K562 (cell line): ENCODE measurements around the gene ZNF319. TPM values are rescaled to one million over a fixed set of nuclear protein-coding genes. Genes with fewer than 3 reads are reported as not detected.

Source experiments
- ATF2 ChIP-seq: sonication (generic); formaldehyde crosslinking; IDR thresholded peaks from 2 replicates; pipeline ENCODE4 v1.8.1; 2022; ENCODE audit warnings: missing genetic modification reagents
- CBFA2T2 ChIP-seq: fragments of 450-650 bp; conservative IDR thresholded peaks from 2 replicates; pipeline ENCODE4 v1.6.1; 2017; ENCODE audit warnings: mild to moderate bottlenecking
- GATAD2B ChIP-seq: fragments of 450-650 bp; IDR thresholded peaks from 2 replicates; pipeline ENCODE4 v1.6.1; 2017; ENCODE audit warnings: mild to moderate bottlenecking, borderline replicate concordance
- GMEB1 ChIP-seq: fragments of 250-450 bp; sonication (Bioruptor Pico); IDR thresholded peaks from 2 replicates; pipeline ENCODE4 v1.4.0; 2020; ENCODE audit warnings: mild to moderate bottlenecking
- MAZ ChIP-seq, 2 experiments: fragments of 450-650 bp in 1 of 2; sonication (generic) in 1 of 2; formaldehyde crosslinking; IDR thresholded peaks in 1 of 2; conservative IDR thresholded peaks in 1 of 2; 2 replicates each; pipeline versions ENCODE4 v1.4.0 to v1.5.0; 2020; ENCODE audit warnings: mild to moderate bottlenecking in 1 of 2, missing genetic modification reagents in 1 of 2
- NFIC ChIP-seq: fragments of 450-650 bp; IDR thresholded peaks from 2 replicates; pipeline ENCODE4 v1.6.1; 2017; ENCODE audit warnings: mild to moderate bottlenecking, inconsistent platforms
- PHF8 ChIP-seq: fragments of 200-600 bp; sonication (generic); IDR thresholded peaks from 2 replicates; pipeline ENCODE4 v1.6.1; 2012; ENCODE audit warnings: mixed run types, mild to moderate bottlenecking, inconsistent platforms, low read length, moderate library complexity, borderline replicate concordance
- POLR2G ChIP-seq: fragments of 200-400 bp; formaldehyde crosslinking; IDR thresholded peaks from 2 replicates; pipeline ENCODE4 v1.6.1; 2017; ENCODE audit warnings: low read depth, mild to moderate bottlenecking, antibody characterized with exemption, low read length, moderate library complexity
- RBM25 ChIP-seq: fragments of 200-400 bp; formaldehyde crosslinking; IDR thresholded peaks from 2 replicates; pipeline ENCODE4 v1.6.1; 2018; ENCODE audit warnings: low read length, low read depth, moderate library complexity; ENCODE audit not compliant: severe bottlenecking
- RFX5 ChIP-seq: IDR thresholded peaks from 2 replicates; pipeline ENCODE4 v1.6.1; 2011; ENCODE audit warnings: low read depth, mild to moderate bottlenecking, improper control_type of control experiment, low read length
- ZBTB7A ChIP-seq: IDR thresholded peaks from 2 replicates; pipeline ENCODE4 v1.6.1; 2011; ENCODE audit warnings: low read depth, mild to moderate bottlenecking, low read length, moderate library complexity, borderline replicate concordance; ENCODE audit not compliant: control insufficient read depth
- ZFPM2 ChIP-seq: fragments of 250-450 bp; sonication (Bioruptor Pico); IDR thresholded peaks from 2 replicates; pipeline ENCODE4 v1.5.1; 2022; ENCODE audit warnings: mild to moderate bottlenecking
- ZNF253 ChIP-seq: fragments of 250-450 bp; sonication (Bioruptor Pico); conservative IDR thresholded peaks from 2 replicates; pipeline ENCODE4 v1.6.1; 2021; ENCODE audit warnings: mild to moderate bottlenecking
- polyA plus RNA-seq, 8 experiments: library from polyadenylated mRNA; depleted of rRNA in 4 of 8; stranded (reverse) in 5 of 8; unstranded in 3 of 8; fragments of >200 nt; fragmentation: Nextera tagmentation in 2 of 8; fragmentation: Illumina TruSeq in 1 of 8; extraction: Ambion mirVana in 2 of 8; extraction: Trizol in 1 of 8; gene quantifications; 2 replicates each; pipeline versions ENCODE4 v1.2.1 to v1.2.3, GENCODE V29; 2011 to 2014; ENCODE audit warnings: inconsistent platforms in 1 of 8, missing spikeins in 1 of 8
- total RNA-seq, 7 experiments: library from RNA; depleted of rRNA in 6 of 7; stranded (reverse); fragments of >200 nt in 6 of 7; fragmentation: Illumina TruSeq in 2 of 7; extraction: Trizol in 2 of 7; gene quantifications; 2 replicates each; pipeline versions ENCODE4 v1.2.1 to v1.2.3, GENCODE V29; 2011 to 2021; ENCODE audit warnings: low replicate concordance in 1 of 7
- TF ChIP-seq, protein P1 (sequence below): fragments of 250-450 bp; sonication (Bioruptor Pico); IDR thresholded peaks from 2 replicates; pipeline ENCODE4 v1.4.0; 2020
- TF ChIP-seq, protein P2 (sequence below): fragments of 450-650 bp; IDR thresholded peaks from 2 replicates; pipeline ENCODE4 v1.6.1; 2016; ENCODE audit warnings: borderline replicate concordance
- TF ChIP-seq, protein P3 (sequence below): fragments of 150-350 bp; conservative IDR thresholded peaks from 2 replicates; pipeline ENCODE4 v1.6.1; 2014; ENCODE audit warnings: low read length

Gene ZNF319
- total and polyA plus RNA-seq, 9 of the 15 experiments (the other 6 are each of a cell fraction or from before 2014, with no cell fraction given), result 0.20 to 5.7 (median 1.4) TPM

GRCh38 chr16:57999971-58000705 lies at the start of gene ZNF319 (continued):
- TF ChIP-seq, protein P1, sequence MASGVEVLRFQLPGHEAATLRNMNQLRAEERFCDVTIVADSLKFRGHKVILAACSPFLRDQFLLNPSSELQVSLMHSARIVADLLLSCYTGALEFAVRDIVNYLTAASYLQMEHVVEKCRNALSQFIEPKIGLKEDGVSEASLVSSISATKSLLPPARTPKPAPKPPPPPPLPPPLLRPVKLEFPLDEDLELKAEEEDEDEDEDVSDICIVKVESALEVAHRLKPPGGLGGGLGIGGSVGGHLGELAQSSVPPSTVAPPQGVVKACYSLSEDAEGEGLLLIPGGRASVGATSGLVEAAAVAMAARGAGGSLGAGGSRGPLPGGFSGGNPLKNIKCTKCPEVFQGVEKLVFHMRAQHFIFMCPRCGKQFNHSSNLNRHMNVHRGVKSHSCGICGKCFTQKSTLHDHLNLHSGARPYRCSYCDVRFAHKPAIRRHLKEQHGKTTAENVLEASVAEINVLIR (CRISPR knock-in tag), result no peak
- TF ChIP-seq GMEB1 (peak; percentile 30; the same call in 1 of the 2 replicates), NFIC (no peak), MAZ (CRISPR knock-in tag; conservative IDR thresholded peaks at IDR 0.05 in 1 of 2, IDR thresholded peaks at IDR 0.05 in 1 of 2) (peak in 1 of 2 experiments; percentile 73; a peak in 2 of 4 replicates), ZFPM2 (CRISPR knock-in tag) (no peak), CBFA2T2 (no peak), GATAD2B (peak; percentile 78; the same call in 1 of the 2 replicates), ZBTB7A (peak; percentile 70; the same call in 1 of the 2 replicates), PHF8 (peak; percentile 65; the same call in 1 of the 2 replicates), POLR2G (0 out of 2 replicates have a peak, but pooled peaks have one; percentile 40), RBM25 (peak; percentile 40), RFX5 (no peak), ATF2 (0 out of 2 replicates have a peak, but pooled peaks have one; percentile 8), ZNF253 (no peak)
- TF ChIP-seq, protein P2, sequence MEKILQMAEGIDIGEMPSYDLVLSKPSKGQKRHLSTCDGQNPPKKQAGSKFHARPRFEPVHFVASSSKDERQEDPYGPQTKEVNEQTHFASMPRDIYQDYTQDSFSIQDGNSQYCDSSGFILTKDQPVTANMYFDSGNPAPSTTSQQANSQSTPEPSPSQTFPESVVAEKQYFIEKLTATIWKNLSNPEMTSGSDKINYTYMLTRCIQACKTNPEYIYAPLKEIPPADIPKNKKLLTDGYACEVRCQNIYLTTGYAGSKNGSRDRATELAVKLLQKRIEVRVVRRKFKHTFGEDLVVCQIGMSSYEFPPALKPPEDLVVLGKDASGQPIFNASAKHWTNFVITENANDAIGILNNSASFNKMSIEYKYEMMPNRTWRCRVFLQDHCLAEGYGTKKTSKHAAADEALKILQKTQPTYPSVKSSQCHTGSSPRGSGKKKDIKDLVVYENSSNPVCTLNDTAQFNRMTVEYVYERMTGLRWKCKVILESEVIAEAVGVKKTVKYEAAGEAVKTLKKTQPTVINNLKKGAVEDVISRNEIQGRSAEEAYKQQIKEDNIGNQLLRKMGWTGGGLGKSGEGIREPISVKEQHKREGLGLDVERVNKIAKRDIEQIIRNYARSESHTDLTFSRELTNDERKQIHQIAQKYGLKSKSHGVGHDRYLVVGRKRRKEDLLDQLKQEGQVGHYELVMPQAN, result no peak
- TF ChIP-seq, protein P3, sequence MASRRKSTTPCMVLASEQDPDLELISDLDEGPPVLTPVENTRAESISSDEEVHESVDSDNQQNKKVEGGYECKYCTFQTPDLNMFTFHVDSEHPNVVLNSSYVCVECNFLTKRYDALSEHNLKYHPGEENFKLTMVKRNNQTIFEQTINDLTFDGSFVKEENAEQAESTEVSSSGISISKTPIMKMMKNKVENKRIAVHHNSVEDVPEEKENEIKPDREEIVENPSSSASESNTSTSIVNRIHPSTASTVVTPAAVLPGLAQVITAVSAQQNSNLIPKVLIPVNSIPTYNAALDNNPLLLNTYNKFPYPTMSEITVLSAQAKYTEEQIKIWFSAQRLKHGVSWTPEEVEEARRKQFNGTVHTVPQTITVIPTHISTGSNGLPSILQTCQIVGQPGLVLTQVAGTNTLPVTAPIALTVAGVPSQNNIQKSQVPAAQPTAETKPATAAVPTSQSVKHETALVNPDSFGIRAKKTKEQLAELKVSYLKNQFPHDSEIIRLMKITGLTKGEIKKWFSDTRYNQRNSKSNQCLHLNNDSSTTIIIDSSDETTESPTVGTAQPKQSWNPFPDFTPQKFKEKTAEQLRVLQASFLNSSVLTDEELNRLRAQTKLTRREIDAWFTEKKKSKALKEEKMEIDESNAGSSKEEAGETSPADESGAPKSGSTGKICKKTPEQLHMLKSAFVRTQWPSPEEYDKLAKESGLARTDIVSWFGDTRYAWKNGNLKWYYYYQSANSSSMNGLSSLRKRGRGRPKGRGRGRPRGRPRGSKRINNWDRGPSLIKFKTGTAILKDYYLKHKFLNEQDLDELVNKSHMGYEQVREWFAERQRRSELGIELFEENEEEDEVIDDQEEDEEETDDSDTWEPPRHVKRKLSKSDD, result no peak
